Liver (tissue), 9 donors: ENCODE data around the gene SLC38A3. TPM values are rescaled to one million over a fixed set of nuclear protein-coding genes. Genes with fewer than 3 reads are reported as not detected.

ENCODE experiments used
- DNase-seq: peaks from one replicate; pipeline ENCODE4 v3.0.0-alpha.2; 2017; ENCODE audit warnings: low spot score
- H3K27ac ChIP-seq, 2 donors: one replicate each; pipeline ENCODE4 v1.7.0; 2013; ENCODE audit warnings: inconsistent platforms in 2 of 2, low read length in 2 of 2, control low read depth in 1 of 2, low read depth in 1 of 2, mild to moderate bottlenecking in 1 of 2
- H3K27me3 ChIP-seq, 4 donors: one replicate each; pipeline versions ENCODE4 v1.6.1 to v1.7.0; 2013; ENCODE audit warnings: low read length in 3 of 4, inconsistent platforms in 1 of 4, mild to moderate bottlenecking in 1 of 4, moderate library complexity in 1 of 4; ENCODE audit not compliant: control insufficient read depth in 4 of 4, insufficient read depth in 4 of 4
- H3K36me3 ChIP-seq, 4 donors: one replicate each; pipeline versions ENCODE4 v1.6.1 to v1.7.0; 2013; ENCODE audit warnings: low read length in 3 of 4, mild to moderate bottlenecking in 3 of 4, low read depth in 1 of 4, moderate library complexity in 1 of 4; ENCODE audit not compliant: control insufficient read depth in 4 of 4, insufficient read depth in 3 of 4
- H3K4me1 ChIP-seq, 4 donors: one replicate each; pipeline versions ENCODE4 v1.6.1 to v1.7.0; 2013; ENCODE audit warnings: low read length in 3 of 4, mild to moderate bottlenecking in 3 of 4, moderate library complexity in 1 of 4; ENCODE audit not compliant: control insufficient read depth in 4 of 4, insufficient read depth in 4 of 4
- H3K4me3 ChIP-seq, 3 donors: one replicate each; pipeline versions ENCODE4 v1.6.1 to v1.7.0; 2013; ENCODE audit warnings: low read length in 3 of 3, control low read depth in 1 of 3, low read depth in 1 of 3, mild to moderate bottlenecking in 1 of 3
- H3K9ac ChIP-seq, 2 donors: one replicate each; pipeline ENCODE4 v1.7.0; 2013; ENCODE audit warnings: low read length in 2 of 2, mild to moderate bottlenecking in 2 of 2, moderate library complexity in 2 of 2, control low read depth in 1 of 2, low read depth in 1 of 2
- H3K9me3 ChIP-seq, 4 donors: one replicate each; pipeline versions ENCODE4 v1.6.1 to v1.7.0; 2013; ENCODE audit warnings: low read length in 3 of 4; ENCODE audit not compliant: control insufficient read depth in 4 of 4
- EGR1 ChIP-seq, 2 donors: IDR thresholded peaks; 2 replicates each; pipeline ENCODE4 v1.6.1; 2016 to 2018; ENCODE audit warnings: antibody characterized with exemption in 2 of 2, low read depth in 2 of 2
- FOXA1 ChIP-seq: IDR thresholded peaks from 2 replicates; pipeline ENCODE4 v1.6.1; 2016; ENCODE audit warnings: antibody characterized with exemption
- FOXA2 ChIP-seq: IDR thresholded peaks from 2 replicates; pipeline ENCODE4 v1.6.1; 2016; ENCODE audit warnings: antibody characterized with exemption
- GABPA ChIP-seq, 2 donors: IDR thresholded peaks in 1 of 2; conservative IDR thresholded peaks in 1 of 2; 2 replicates each; pipeline ENCODE4 v1.6.1; 2016; ENCODE audit warnings: antibody characterized with exemption in 2 of 2, mild to moderate bottlenecking in 1 of 2, moderate library complexity in 1 of 2
- HNF4A ChIP-seq, 2 donors: conservative IDR thresholded peaks; 2 replicates each; pipeline ENCODE4 v1.6.1; 2016; ENCODE audit warnings: antibody characterized with exemption in 2 of 2, mild to moderate bottlenecking in 2 of 2
- HNF4G ChIP-seq: IDR thresholded peaks from 2 replicates; pipeline ENCODE4 v1.6.1; 2016; ENCODE audit warnings: antibody characterized with exemption
- JUND ChIP-seq, 2 donors: IDR thresholded peaks; 2 replicates each; pipeline ENCODE4 v1.6.1; 2016; ENCODE audit warnings: antibody characterized with exemption in 2 of 2
- NR2F2 ChIP-seq: IDR thresholded peaks from 2 replicates; pipeline ENCODE4 v1.6.1; 2016; ENCODE audit warnings: antibody characterized with exemption
- RAD21 ChIP-seq, 2 donors: IDR thresholded peaks; 2 replicates each; pipeline ENCODE4 v1.6.1; 2016; ENCODE audit warnings: antibody characterized with exemption in 2 of 2, mild to moderate bottlenecking in 2 of 2
- RXRA ChIP-seq, 2 donors: IDR thresholded peaks; 2 replicates each; pipeline ENCODE4 v1.6.1; 2017 to 2018; ENCODE audit warnings: antibody characterized with exemption in 2 of 2, mild to moderate bottlenecking in 1 of 2
- SP1 ChIP-seq: IDR thresholded peaks from 2 replicates; pipeline ENCODE4 v1.6.1; 2018; ENCODE audit warnings: antibody characterized with exemption, mild to moderate bottlenecking
- TAF1 ChIP-seq: conservative IDR thresholded peaks from 2 replicates; pipeline ENCODE4 v1.6.1; 2016; ENCODE audit warnings: antibody characterized with exemption, mild to moderate bottlenecking
- YY1 ChIP-seq: IDR thresholded peaks from 2 replicates; pipeline ENCODE4 v1.6.1; 2016; ENCODE audit warnings: antibody characterized with exemption, mild to moderate bottlenecking
- WGBS: extraction: QIAGEN DNeasy Blood & Tissue Kit; methylation state at CpG from one replicate; pipeline ENCODE4 v1.1.7; 2013; 5-methylcytosine and 5-hydroxymethylcytosine counted together
- polyA plus RNA-seq, 2 donors: library from polyadenylated mRNA; stranded (reverse) in 1 of 2; unstranded in 1 of 2; fragments of 200-250 nt in 1 of 2; fragments of >200 nt in 1 of 2; fragmentation: Nextera tagmentation in 1 of 2; extraction: Ambion mirVana in 1 of 2; gene quantifications; one replicate each; pipeline versions ENCODE4 v1.2.1 to v1.2.3, GENCODE V29; 2013 to 2015
- total RNA-seq, 2 donors: library from RNA; depleted of rRNA; stranded (reverse); fragments of >200 nt; gene quantifications; one replicate each; pipeline ENCODE4 v1.2.3, GENCODE V29; 2014
- TF ChIP-seq, protein P1 (sequence below): IDR thresholded peaks from 2 replicates; pipeline ENCODE4 v1.6.1; 2016; ENCODE audit warnings: antibody characterized with exemption
- TF ChIP-seq, protein P2 (sequence below): IDR thresholded peaks from 2 replicates; pipeline ENCODE4 v1.6.1; 2016; ENCODE audit warnings: antibody characterized with exemption
- TF ChIP-seq, protein P3 (sequence below): IDR thresholded peaks from 2 replicates; pipeline ENCODE4 v1.6.1; 2016; ENCODE audit warnings: antibody characterized with exemption
- TF ChIP-seq, protein P4 (sequence below): IDR thresholded peaks from 2 replicates; pipeline ENCODE4 v1.6.1; 2016; ENCODE audit warnings: antibody characterized with exemption, mild to moderate bottlenecking
- TF ChIP-seq, protein P5 (sequence below): fragments of 150-350 bp; IDR thresholded peaks from 2 replicates; pipeline ENCODE4 v1.5.1; 2017; ENCODE audit warnings: improper control_type of control experiment, low read depth, low read length; ENCODE audit not compliant: missing input control
- donor health status: healthy.
- donor health status: healthy.
- donor health status: healthy.
- donor health status: healthy.
- donor health status: healthy.

SLC38A3 gene
- total and polyA plus RNA-seq, 4 donors: 98.1 to 180 (median 140) TPM

DNA sequence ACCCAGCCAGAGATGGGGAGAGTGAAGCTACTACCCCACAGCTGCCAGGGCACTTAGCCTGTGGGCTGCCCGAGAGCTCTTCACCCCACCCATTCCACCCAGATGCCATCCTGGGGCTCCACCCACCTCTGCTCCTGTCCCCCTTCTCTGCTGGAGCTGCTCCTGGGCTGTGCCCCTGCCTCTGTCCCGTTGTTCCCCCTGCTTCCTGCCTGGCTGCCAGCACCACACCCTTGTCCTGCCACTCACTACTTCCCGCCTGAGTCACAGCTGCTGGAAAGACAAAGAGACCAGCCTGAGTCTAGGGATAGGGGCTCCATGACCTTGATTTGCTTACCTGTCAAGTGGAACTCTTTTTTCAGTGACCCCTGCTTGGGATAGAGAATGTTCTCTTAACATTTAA is 43.3 kb downstream of the SLC38A3 start:
- H3K9me3 ChIP-seq: no peaks in the 10 kb centered on the region
- no peak overlapping the region for H3K9ac ChIP-seq
- H3K27ac ChIP-seq: peak overlapping the region; percentile 5 to 74
- no peak for DNase-seq
- peaks cover 0 to 9% (median 5%) of the 10 kb centered on the region in 4 donors for H3K36me3 ChIP-seq
- H3K4me3 ChIP-seq: no peak overlapping the region
- no peak for TF ChIP-seq NR2F2
- H3K27me3 ChIP-seq: no peaks in the 10 kb centered on the region
- WGBS: 45% methylated on average over 3 of the region's 3 CpGs
- peaks cover 6 to 72% (median 53%) of the 10 kb centered on the region in 4 donors for H3K4me1 ChIP-seq

DNA sequence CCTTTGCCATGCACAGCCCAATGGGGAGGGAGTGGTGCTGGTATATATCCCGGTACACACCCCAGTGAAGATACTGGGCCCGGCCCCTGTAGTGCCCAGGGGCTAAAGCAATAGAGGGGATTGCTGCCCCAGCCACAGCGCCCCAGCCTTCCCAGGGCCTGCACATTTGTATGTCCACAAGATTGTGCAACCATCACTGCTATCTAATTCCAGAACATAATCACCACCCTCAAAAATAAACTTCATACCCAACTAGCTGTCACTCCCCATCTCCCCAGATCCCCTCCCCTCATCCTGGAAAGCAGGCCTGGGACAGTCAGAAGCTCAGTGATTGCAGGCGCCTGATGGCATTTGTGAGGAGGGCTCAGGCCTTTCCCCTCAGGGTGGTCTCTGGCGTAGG is 44.4 kb downstream of the SLC38A3 start:
- H3K27ac ChIP-seq: peak overlapping the region; percentile 11 to 15
- peaks cover 11 to 75% (median 57%) of the 10 kb centered on the region in 4 donors for H3K4me1 ChIP-seq
- H3K4me3 ChIP-seq: no peak overlapping the region
- no peak for DNase-seq
- 87% methylated on average over 5 of the region's 5 CpGs for WGBS
- TF ChIP-seq, protein P1, sequence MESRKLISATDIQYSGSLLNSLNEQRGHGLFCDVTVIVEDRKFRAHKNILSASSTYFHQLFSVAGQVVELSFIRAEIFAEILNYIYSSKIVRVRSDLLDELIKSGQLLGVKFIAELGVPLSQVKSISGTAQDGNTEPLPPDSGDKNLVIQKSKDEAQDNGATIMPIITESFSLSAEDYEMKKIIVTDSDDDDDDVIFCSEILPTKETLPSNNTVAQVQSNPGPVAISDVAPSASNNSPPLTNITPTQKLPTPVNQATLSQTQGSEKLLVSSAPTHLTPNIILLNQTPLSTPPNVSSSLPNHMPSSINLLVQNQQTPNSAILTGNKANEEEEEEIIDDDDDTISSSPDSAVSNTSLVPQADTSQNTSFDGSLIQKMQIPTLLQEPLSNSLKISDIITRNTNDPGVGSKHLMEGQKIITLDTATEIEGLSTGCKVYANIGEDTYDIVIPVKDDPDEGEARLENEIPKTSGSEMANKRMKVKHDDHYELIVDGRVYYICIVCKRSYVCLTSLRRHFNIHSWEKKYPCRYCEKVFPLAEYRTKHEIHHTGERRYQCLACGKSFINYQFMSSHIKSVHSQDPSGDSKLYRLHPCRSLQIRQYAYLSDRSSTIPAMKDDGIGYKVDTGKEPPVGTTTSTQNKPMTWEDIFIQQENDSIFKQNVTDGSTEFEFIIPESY: no peak
- TF ChIP-seq SP1: no peak
- peaks cover 0 to 9% (median 5%) of the 10 kb centered on the region in 4 donors for H3K36me3 ChIP-seq
- H3K27me3 ChIP-seq: no peaks in the 10 kb centered on the region
- no peak overlapping the region for H3K9ac ChIP-seq
- no peaks in the 10 kb centered on the region for H3K9me3 ChIP-seq

DNA sequence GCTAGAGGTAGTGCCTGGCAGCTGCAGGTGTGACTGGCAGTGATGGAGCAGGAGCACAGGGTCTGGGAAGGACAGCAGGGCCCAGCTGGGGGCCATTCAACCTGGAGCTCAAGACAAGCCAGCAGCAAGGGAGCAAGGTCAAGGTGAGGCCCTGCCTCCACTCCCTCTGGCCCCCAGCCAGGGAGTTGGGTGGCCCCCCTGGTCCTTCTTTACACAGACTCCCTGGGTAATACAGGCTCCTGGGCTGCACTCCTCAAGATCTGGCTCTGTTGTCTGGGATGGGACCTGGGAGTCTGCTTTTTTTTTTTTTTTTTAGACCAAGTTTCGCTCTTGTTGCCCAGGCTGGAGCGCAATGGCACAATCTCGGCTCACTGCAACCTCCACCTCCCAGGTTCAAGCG is 45.4 kb downstream of the SLC38A3 start:
- H3K9me3 ChIP-seq: no peaks in the 10 kb centered on the region
- no peak for DNase-seq

More for the DNA sequence above, 45.4 kb downstream of the SLC38A3 start:
- peaks cover 2 to 9% (median 5%) of the 10 kb centered on the region in 4 donors for H3K36me3 ChIP-seq
- H3K4me1 ChIP-seq: peaks cover 15 to 77% (median 59%) of the 10 kb centered on the region in 4 donors
- 97% methylated on average over 4 of the region's 4 CpGs for WGBS
- H3K4me3 ChIP-seq: no peak overlapping the region
- H3K27ac ChIP-seq: no peak overlapping the region
- no peak overlapping the region for H3K9ac ChIP-seq
- no peak for TF ChIP-seq TAF1
- TF ChIP-seq RAD21 (IDR thresholded peaks at IDR 0.05): no peak
- no peak for TF ChIP-seq NR2F2
- TF ChIP-seq HNF4A (conservative IDR thresholded peaks at IDR 0.05): no peak
- TF ChIP-seq, protein P2, sequence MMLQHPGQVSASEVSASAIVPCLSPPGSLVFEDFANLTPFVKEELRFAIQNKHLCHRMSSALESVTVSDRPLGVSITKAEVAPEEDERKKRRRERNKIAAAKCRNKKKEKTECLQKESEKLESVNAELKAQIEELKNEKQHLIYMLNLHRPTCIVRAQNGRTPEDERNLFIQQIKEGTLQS: no peak
- TF ChIP-seq FOXA2: no peak
- TF ChIP-seq YY1: no peak
- TF ChIP-seq HNF4G: no peak
- no peak for TF ChIP-seq RXRA (IDR thresholded peaks at IDR 0.05)
- TF ChIP-seq, protein P1: no peak
- no peak for TF ChIP-seq EGR1 (IDR thresholded peaks at IDR 0.05; ENCODE audit: low read depth in 2 of 2)
- TF ChIP-seq GABPA (IDR thresholded peaks at IDR 0.05 in 1 of 2, conservative IDR thresholded peaks at IDR 0.05 in 1 of 2): no peak
- TF ChIP-seq SP1: no peak
- TF ChIP-seq, protein P3, sequence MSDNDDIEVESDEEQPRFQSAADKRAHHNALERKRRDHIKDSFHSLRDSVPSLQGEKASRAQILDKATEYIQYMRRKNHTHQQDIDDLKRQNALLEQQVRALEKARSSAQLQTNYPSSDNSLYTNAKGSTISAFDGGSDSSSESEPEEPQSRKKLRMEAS: no peak
- TF ChIP-seq FOXA1: no peak
- TF ChIP-seq, protein P4, sequence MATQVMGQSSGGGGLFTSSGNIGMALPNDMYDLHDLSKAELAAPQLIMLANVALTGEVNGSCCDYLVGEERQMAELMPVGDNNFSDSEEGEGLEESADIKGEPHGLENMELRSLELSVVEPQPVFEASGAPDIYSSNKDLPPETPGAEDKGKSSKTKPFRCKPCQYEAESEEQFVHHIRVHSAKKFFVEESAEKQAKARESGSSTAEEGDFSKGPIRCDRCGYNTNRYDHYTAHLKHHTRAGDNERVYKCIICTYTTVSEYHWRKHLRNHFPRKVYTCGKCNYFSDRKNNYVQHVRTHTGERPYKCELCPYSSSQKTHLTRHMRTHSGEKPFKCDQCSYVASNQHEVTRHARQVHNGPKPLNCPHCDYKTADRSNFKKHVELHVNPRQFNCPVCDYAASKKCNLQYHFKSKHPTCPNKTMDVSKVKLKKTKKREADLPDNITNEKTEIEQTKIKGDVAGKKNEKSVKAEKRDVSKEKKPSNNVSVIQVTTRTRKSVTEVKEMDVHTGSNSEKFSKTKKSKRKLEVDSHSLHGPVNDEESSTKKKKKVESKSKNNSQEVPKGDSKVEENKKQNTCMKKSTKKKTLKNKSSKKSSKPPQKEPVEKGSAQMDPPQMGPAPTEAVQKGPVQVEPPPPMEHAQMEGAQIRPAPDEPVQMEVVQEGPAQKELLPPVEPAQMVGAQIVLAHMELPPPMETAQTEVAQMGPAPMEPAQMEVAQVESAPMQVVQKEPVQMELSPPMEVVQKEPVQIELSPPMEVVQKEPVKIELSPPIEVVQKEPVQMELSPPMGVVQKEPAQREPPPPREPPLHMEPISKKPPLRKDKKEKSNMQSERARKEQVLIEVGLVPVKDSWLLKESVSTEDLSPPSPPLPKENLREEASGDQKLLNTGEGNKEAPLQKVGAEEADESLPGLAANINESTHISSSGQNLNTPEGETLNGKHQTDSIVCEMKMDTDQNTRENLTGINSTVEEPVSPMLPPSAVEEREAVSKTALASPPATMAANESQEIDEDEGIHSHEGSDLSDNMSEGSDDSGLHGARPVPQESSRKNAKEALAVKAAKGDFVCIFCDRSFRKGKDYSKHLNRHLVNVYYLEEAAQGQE: no peak
- TF ChIP-seq JUND (IDR thresholded peaks at IDR 0.05): no peak
- TF ChIP-seq, protein P5, sequence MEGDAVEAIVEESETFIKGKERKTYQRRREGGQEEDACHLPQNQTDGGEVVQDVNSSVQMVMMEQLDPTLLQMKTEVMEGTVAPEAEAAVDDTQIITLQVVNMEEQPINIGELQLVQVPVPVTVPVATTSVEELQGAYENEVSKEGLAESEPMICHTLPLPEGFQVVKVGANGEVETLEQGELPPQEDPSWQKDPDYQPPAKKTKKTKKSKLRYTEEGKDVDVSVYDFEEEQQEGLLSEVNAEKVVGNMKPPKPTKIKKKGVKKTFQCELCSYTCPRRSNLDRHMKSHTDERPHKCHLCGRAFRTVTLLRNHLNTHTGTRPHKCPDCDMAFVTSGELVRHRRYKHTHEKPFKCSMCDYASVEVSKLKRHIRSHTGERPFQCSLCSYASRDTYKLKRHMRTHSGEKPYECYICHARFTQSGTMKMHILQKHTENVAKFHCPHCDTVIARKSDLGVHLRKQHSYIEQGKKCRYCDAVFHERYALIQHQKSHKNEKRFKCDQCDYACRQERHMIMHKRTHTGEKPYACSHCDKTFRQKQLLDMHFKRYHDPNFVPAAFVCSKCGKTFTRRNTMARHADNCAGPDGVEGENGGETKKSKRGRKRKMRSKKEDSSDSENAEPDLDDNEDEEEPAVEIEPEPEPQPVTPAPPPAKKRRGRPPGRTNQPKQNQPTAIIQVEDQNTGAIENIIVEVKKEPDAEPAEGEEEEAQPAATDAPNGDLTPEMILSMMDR: no peak
- H3K27me3 ChIP-seq: no peaks in the 10 kb centered on the region
